ENCODE measurements around the gene KCNK10. TPM values are rescaled to one million over a fixed set of nuclear protein-coding genes. Genes with fewer than 3 reads are reported as not detected.

KCNK10 gene
- total RNA-seq, 1 experiment from 2014 or later = 0.96 TPM

GRCh38 chr14:88281447-88281846 lies 41.6 kb downstream of the KCNK10 start (continued):
- TF ChIP-seq E2F4 (CRISPR knock-in tag; IDR thresholded peaks at IDR 0.05; ENCODE audit: borderline replicate concordance, low read depth) (no peak), ZNF317 (CRISPR knock-in tag; IDR thresholded peaks at IDR 0.05; ENCODE audit: borderline replicate concordance, low read depth) (no peak), NFE2L1 (CRISPR knock-in tag; IDR thresholded peaks at IDR 0.05) (no peak), ERG (CRISPR knock-in tag; IDR thresholded peaks at IDR 0.05) (no peak), ATF2 (CRISPR knock-in tag; IDR thresholded peaks at IDR 0.05; ENCODE audit: borderline replicate concordance, low read depth) (no peak), ATF6 (CRISPR knock-in tag; IDR thresholded peaks at IDR 0.05) (no peak), CDX4 (CRISPR knock-in tag; IDR thresholded peaks at IDR 0.05; ENCODE audit: borderline replicate concordance) (no peak), STAT6 (CRISPR knock-in tag; conservative IDR thresholded peaks at IDR 0.05; ENCODE audit: low read depth) (no peak), E2F1 (CRISPR knock-in tag; IDR thresholded peaks at IDR 0.05) (no peak)

GRCh38 chr14:88276923-88277596 lies 46.0 kb downstream of the KCNK10 start:
- ATAC-seq = no peak
- Mint-ChIP-seq H3K4me3 (no peak overlapping the region), H3K36me3 (no peaks in the 10 kb centered on the region), H3K4me1 (no peaks in the 10 kb centered on the region), H3K27me3 (ENCODE audit: low read depth) (no peaks in the 10 kb centered on the region; the same call in 1 of the 2 replicates), H3K27ac (no peak overlapping the region; the same call in 1 of the 2 replicates), H3K9me3 (peaks cover 9% of the 10 kb centered on the region)
- no peak for DNase-seq (ENCODE audit: low spot score)
- ChIA-PET CTCF (no interaction called here), POLR2A (no interaction called here)
- TF ChIP-seq NFATC4 (CRISPR knock-in tag; IDR thresholded peaks at IDR 0.05) (no peak), ZNF232 (CRISPR knock-in tag; IDR thresholded peaks at IDR 0.05) (no peak), USF1 (CRISPR knock-in tag; IDR thresholded peaks at IDR 0.05) (no peak), ZBTB21 (CRISPR knock-in tag; IDR thresholded peaks at IDR 0.05; ENCODE audit: borderline replicate concordance) (no peak), GRHL2 (CRISPR knock-in tag; IDR thresholded peaks at IDR 0.05; ENCODE audit: insufficient replicate concordance, severe bottlenecking) (no peak), STAT6 (CRISPR knock-in tag; conservative IDR thresholded peaks at IDR 0.05; ENCODE audit: low read depth) (no peak), CDX4 (CRISPR knock-in tag; IDR thresholded peaks at IDR 0.05; ENCODE audit: borderline replicate concordance) (no peak)
